CD4-positive, alpha-beta T cell treated with Interleukin-1 beta for 1 hour (primary cell): ENCODE data around the gene MACROD2.

Experiments
- DNase-seq, 2 donors: peaks; one replicate each; pipeline ENCODE4 v3.0.0-alpha.2; 2020 to 2022

MACROD2 gene

GRCh38 chr20:14685183-14685582 is 689.9 kb downstream of the MACROD2 start:
- no peak for DNase-seq

- DNase-seq = no peak
These were observed 692.0 kb downstream of the MACROD2 start for GRCh38 chr20:14687313-14687712.

GRCh38 chr20:14688005-14688404 is 692.7 kb downstream of the MACROD2 start:
- DNase-seq = no peak

- no peak for DNase-seq
These were observed 696.7 kb downstream of the MACROD2 start for GRCh38 chr20:14691994-14692393.

DNA sequence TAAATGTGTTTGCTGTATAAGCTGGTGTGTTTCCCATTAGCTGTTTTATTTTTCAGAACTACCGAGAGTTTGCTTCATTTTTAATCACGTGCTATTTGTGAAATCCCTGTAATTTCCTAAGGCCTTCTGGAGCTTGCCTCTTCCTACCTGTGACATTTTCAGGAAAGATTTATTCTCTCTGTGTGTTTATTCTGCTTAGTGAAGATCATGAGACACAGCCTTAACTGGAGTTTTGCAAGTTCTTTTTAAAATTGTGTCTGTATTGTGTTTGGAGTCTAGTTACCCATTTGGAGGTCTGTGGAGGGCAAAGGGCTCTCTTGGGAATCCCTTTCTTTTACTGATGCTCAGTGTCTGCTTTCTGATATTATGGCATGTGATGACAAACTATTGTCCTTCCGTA is 701.2 kb downstream of the MACROD2 start:
- DNase-seq = no peak

- no peak for DNase-seq
These were observed 701.6 kb downstream of the MACROD2 start for GRCh38 chr20:14696937-14697336.

GRCh38 chr20:14698125-14698524 is 702.8 kb downstream of the MACROD2 start:
- no peak for DNase-seq

DNA sequence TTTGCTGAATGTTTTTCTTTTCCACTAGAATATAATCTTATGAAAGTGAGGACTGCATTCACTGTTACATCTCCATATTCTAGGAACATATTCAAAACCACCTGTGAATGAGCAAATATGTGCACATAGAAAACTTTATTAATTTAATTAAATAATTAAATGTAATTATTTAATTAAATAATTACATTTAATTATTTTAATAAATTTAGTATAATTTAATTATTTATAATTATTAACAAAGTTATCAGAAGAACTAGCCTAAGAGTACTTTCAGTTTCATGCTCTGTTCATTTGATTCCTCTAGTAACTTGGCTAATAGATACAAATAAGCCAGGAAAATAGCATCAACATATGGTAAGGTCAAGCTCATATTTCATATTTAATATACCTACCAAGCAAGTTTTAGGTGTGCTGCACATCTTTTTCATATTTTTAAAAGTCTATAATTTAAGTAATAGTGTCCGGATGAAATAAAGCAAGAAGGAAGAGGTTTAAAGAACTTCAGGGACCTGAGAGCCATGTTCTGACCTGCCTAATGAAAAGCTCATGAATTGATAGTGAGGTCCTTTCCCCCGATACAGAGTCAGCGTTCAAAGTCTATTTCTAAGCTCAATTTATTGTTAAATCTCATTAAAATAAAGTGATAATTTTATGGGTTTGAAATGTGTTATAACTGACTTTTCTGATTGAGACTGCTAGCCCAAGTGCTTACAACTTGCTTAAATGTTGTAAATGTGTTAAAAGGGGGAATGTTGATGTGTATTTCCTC is 703.5 kb downstream of the MACROD2 start:
- no peak for DNase-seq

DNA sequence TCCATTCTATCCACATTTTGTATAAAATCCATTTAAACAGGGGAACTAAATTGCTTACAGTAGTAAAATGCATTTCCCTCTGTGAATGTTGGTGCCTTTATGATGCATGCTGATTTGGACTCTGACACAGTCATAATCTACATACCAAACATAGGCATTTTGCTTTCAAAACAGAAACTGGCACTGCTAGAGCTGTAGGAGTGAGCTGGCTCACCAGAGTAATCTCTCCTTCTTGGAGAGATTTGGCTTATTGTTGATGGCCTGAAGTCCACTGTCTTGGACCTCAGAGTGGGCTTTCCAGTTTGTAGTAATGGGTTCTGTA is 705.3 kb downstream of the MACROD2 start:
- DNase-seq = no peak

DNA sequence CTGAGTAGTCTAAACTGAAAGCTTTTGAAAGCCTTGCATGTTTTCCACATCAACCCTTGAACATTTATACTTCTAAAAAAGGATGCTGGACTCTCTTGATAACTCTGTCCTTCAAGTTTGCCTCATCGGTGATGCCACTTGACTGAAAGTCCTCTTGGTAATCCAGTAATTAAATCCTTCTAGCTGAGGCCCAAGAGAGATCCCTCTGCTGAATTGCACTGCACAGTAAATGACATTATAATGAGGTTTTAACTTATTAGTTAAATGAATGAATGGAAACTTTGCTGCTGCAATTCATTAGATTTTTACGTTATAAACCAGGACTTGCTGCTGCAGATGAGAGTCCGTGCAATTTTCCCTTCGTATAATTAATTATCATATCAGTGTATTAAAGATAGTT is 706.0 kb downstream of the MACROD2 start:
- no peak for DNase-seq

DNA sequence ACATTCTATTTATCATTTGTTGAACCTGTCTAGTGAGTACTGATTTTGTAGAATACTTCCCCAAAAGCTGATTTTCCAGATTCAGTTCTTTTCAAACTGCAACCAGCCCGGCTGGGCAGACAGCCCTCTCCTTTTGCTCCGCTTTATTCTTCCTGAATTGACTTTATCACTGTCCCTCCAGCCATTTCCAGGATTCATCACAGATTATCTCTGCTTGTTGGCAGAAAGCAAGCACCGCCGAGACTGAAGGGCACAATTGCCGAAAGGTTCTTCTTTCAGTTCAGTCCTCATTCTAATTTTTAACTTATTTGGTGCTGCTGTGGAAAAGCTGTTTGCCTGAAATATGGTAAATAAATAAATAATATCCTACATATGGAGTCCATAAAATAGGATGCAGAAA is 711.2 kb downstream of the MACROD2 start:
- DNase-seq = no peak

- no peak for DNase-seq
These were observed 711.8 kb downstream of the MACROD2 start for GRCh38 chr20:14707026-14707680.

- no peak for DNase-seq
These were observed 712.7 kb downstream of the MACROD2 start for GRCh38 chr20:14707865-14708596.

GRCh38 chr20:14709439-14709838 is 714.1 kb downstream of the MACROD2 start:
- DNase-seq = no peak

DNA sequence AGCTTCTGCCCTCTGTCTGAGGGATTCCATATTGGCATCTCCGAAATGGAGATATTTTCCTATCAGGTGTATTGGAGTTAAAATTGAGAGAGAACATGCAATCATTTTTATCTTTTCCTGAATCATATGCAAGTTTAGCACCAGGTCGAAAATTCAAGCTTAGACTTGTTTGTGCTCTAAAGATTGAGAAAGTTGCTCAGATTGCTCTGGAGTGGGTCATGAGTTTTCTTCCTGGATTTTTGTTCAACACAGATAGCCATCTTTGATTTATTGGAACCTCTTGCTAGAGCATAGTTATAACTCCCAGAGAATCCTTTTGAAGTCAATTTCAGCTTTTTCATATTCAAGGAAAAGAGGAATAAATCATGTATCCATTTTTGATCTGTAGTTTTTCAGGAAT is 715.6 kb downstream of the MACROD2 start:
- no peak for DNase-seq

GRCh38 chr20:14711652-14712051 is 716.3 kb downstream of the MACROD2 start:
- no peak for DNase-seq

DNA sequence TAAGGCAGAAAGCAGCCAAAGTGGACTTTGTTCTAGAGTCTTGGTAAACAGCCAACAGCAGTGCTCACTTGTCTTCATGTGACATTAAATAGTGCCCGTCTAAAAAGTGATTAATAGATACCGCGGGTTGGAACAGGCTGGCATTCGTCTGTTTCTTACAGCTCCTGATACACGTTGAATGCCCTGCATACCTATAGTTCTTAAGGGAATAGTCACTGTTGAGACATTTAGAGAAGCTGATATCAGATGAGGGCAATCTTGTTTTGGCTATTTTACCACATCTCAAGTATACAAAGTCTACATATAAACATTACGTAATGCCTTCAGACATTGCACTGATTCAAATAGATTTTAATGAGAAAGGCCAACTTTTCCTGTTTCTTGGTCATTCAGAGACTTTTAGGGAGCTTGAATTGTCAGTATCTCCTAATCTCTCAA is 717.0 kb downstream of the MACROD2 start:
- DNase-seq = no peak

GRCh38 chr20:14715400-14715799 is 720.1 kb downstream of the MACROD2 start:
- no peak for DNase-seq

DNA sequence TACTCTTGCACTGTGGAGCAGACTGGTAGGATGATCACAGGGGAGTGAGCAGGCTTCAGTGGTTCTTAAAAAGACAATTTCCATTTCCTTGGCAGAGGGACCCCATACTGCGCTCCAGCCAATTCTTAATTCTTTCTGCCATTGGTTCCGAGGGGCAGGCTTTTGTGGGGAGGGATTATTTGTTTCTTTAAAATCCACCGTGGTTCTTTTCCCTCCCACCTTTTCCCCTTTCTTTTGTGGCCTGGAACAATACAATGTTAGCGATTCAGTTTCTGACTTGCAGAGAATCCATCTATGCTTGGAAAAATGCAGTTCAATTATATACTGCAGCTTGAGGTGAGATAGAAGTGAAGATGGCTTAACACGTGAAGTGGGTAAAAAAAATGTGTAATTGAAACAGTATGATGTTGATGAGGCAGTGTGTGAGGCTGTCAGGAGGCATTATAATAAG is 721.1 kb downstream of the MACROD2 start:
- DNase-seq = no peak

DNA sequence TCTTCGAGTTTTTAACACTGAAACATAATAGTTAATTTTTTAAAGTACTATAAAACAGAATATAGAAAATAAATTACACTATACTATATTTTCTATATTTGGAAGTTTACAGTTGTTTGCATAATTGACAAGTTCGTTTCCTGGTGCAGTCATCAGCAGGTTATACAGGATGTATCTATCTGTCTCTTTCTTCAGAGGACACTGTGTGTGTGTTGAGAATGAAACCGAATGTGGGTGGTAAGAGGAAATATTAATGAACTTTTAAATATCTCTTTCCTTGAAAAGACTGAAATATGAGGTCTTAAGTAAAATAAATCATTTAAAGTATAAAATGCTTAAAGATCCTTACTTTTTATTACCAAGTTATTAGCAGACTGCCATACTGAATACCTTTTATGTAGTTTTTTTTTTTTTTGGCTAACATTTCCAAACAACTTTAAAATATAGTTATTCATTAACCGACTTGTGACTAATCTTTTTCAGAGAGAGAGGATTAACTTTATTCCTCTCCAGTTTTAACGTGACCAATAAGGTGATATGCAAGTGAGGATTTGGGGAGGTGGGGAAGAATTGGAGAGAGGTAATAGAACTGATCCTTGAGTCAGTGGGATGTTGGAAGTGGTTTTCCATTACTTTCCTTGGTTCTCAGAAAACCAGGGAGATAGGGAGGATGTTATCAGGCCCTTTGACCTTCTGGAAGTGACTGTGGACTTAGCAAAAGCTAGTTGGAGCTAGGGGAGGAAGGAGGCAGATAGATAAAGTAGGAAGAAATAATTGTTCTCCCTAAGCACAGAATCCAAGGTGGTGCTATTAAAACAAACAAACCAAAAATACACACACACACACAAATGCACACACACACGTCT is 722.1 kb downstream of the MACROD2 start:
- DNase-seq = no peak

- DNase-seq = no peak
These were observed 724.9 kb downstream of the MACROD2 start for GRCh38 chr20:14720251-14720650.

GRCh38 chr20:14721926-14722452 is 726.7 kb downstream of the MACROD2 start:
- no peak for DNase-seq

DNA sequence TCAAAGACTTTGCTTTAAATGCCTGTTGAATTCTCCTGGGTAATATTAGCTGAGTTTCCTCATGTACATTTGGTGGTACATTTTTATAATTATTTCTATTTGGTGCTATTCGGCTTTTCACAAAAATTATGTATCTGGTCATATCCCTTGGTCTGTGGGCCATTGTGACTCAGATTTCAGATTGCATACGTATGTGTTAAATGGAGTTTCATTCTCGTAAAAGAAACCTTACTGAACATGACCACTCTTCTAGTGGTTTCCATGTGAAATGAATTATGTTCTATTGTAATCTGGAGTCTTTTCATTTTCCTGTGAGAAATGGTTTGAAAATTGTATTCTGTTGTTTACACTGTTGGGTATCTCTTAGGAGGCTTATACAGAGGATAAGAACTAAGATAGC is 728.3 kb downstream of the MACROD2 start:
- no peak for DNase-seq
